Measurements from ENCODE around the gene TMEM47.

DNA sequence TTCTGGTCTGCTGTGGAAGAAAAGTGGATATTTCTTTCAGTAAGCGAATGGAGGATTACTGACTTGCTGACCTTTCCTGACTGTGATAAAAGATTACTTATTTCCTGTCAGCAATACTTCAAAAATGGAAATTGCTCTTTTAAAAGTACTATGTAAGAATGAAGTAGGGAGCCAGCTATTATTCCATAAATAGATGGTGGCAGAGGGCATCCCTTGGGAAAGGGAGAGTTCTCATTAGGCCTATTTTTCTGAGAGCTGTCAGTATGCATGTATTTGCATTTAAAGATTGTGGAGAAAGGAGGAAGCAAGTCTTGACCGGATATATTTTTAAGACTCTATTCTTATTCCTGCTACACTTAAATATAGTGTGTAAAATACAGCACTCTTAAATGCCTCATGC lies 37.2 kb downstream of the TMEM47 start:
- TF ChIP-seq, protein P1, sequence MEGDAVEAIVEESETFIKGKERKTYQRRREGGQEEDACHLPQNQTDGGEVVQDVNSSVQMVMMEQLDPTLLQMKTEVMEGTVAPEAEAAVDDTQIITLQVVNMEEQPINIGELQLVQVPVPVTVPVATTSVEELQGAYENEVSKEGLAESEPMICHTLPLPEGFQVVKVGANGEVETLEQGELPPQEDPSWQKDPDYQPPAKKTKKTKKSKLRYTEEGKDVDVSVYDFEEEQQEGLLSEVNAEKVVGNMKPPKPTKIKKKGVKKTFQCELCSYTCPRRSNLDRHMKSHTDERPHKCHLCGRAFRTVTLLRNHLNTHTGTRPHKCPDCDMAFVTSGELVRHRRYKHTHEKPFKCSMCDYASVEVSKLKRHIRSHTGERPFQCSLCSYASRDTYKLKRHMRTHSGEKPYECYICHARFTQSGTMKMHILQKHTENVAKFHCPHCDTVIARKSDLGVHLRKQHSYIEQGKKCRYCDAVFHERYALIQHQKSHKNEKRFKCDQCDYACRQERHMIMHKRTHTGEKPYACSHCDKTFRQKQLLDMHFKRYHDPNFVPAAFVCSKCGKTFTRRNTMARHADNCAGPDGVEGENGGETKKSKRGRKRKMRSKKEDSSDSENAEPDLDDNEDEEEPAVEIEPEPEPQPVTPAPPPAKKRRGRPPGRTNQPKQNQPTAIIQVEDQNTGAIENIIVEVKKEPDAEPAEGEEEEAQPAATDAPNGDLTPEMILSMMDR (IDR thresholded peaks at IDR 0.05) = no peak
- no peak for TF ChIP-seq POLR2A (IDR thresholded peaks at IDR 0.05)
